K562 (cell line): ENCODE results near the gene UTP14A. TPM values are rescaled to one million over a fixed set of nuclear protein-coding genes. Genes with fewer than 3 reads are reported as not detected.

Source experiments
- ARNT ChIP-seq, 2 experiments: fragments of 450-650 bp; IDR thresholded peaks; 2 replicates each; pipeline ENCODE4 v1.6.1; 2016; ENCODE audit warnings: mild to moderate bottlenecking in 1 of 2
- BCLAF1 ChIP-seq, 2 experiments: fragments of 450-650 bp in 1 of 2; IDR thresholded peaks; 2 replicates each; pipeline ENCODE4 v1.6.1; 2011 to 2017; ENCODE audit warnings: low read depth in 2 of 2, antibody characterized with exemption in 1 of 2, borderline replicate concordance in 1 of 2, low read length in 1 of 2, mild to moderate bottlenecking in 1 of 2, mixed read lengths in 1 of 2; ENCODE audit not compliant: control insufficient read depth in 1 of 2
- BHLHE40 ChIP-seq: IDR thresholded peaks from 2 replicates; pipeline ENCODE4 v1.6.1; 2011; ENCODE audit warnings: low read length, improper control_type of control experiment
- CUX1 ChIP-seq: fragments of 200-800 bp; sonication (Bioruptor generic); IDR thresholded peaks from 2 replicates; pipeline ENCODE4 v1.6.1; 2016; ENCODE audit warnings: missing genetic modification characterization, missing compliant biosample characterization
- DDX20 ChIP-seq: fragments of 450-650 bp; IDR thresholded peaks from 2 replicates; pipeline ENCODE4 v1.6.1; 2016; ENCODE audit warnings: missing genetic modification characterization, low read depth, mild to moderate bottlenecking, missing compliant biosample characterization, moderate library complexity
- EHMT2 ChIP-seq: fragments of 450-650 bp; IDR thresholded peaks from 2 replicates; pipeline ENCODE4 v1.6.1; 2018; ENCODE audit warnings: antibody characterized with exemption
- GABPB1 ChIP-seq: sonication (generic); formaldehyde crosslinking; IDR thresholded peaks from 2 replicates; pipeline ENCODE4 v1.8.0; 2022; ENCODE audit warnings: mild to moderate bottlenecking, missing genetic modification reagents
- HDAC2 ChIP-seq: fragments of 450-650 bp; IDR thresholded peaks from 2 replicates; pipeline ENCODE4 v1.6.1; 2016; ENCODE audit warnings: mild to moderate bottlenecking
- HDAC8 ChIP-seq: fragments of 450-650 bp; IDR thresholded peaks from 2 replicates; pipeline ENCODE4 v1.6.1; 2016; ENCODE audit warnings: mild to moderate bottlenecking, missing genetic modification characterization, moderate library complexity, missing compliant biosample characterization
- MLLT1 ChIP-seq, 2 experiments: fragments of 450-650 bp; IDR thresholded peaks; 2 replicates each; pipeline ENCODE4 v1.6.1; 2016
- RB1 ChIP-seq: fragments of 450-650 bp; IDR thresholded peaks from 2 replicates; pipeline ENCODE4 v1.6.1; 2017; ENCODE audit warnings: low read depth, mild to moderate bottlenecking
- RBFOX2 ChIP-seq: fragments of 200-400 bp; formaldehyde crosslinking; IDR thresholded peaks from 2 replicates; pipeline ENCODE4 v1.6.1; 2017; ENCODE audit warnings: low read depth, mild to moderate bottlenecking, low read length, moderate library complexity
- RFX5 ChIP-seq: IDR thresholded peaks from 2 replicates; pipeline ENCODE4 v1.6.1; 2011; ENCODE audit warnings: low read depth, mild to moderate bottlenecking, improper control_type of control experiment, low read length
- TARDBP ChIP-seq: fragments of 450-650 bp; IDR thresholded peaks from 2 replicates; pipeline ENCODE4 v1.6.1; 2016
- ZC3H4 ChIP-seq: sonication (generic); formaldehyde crosslinking; IDR thresholded peaks from 2 replicates; pipeline ENCODE4 v1.9.0; 2021; ENCODE audit warnings: missing genetic modification reagents, borderline replicate concordance
- ZFX ChIP-seq: sonication (generic); formaldehyde crosslinking; IDR thresholded peaks from 2 replicates; pipeline ENCODE4 v1.8.0; 2022; ENCODE audit warnings: mild to moderate bottlenecking, missing genetic modification reagents, moderate library complexity
- ZNF232 ChIP-seq: sonication (generic); formaldehyde crosslinking; IDR thresholded peaks from 2 replicates; pipeline ENCODE4 v1.8.0; 2022; ENCODE audit warnings: mild to moderate bottlenecking, missing genetic modification reagents
- ZNF384 ChIP-seq: IDR thresholded peaks from 2 replicates; pipeline ENCODE4 v1.6.1; 2012; ENCODE audit warnings: low read depth, low read length, improper control_type of control experiment
- ZSCAN32 ChIP-seq: fragments of 450-650 bp; formaldehyde crosslinking; IDR thresholded peaks from 2 replicates; pipeline ENCODE4 v1.4.0; 2020; ENCODE audit warnings: mild to moderate bottlenecking, moderate library complexity
- polyA plus RNA-seq, 8 experiments: library from polyadenylated mRNA; depleted of rRNA in 4 of 8; stranded (reverse) in 5 of 8; unstranded in 3 of 8; fragments of >200 nt; fragmentation: Nextera tagmentation in 2 of 8; fragmentation: Illumina TruSeq in 1 of 8; extraction: Ambion mirVana in 2 of 8; extraction: Trizol in 1 of 8; gene quantifications; 2 replicates each; pipeline versions ENCODE4 v1.2.1 to v1.2.3, GENCODE V29; 2011 to 2014; ENCODE audit warnings: inconsistent platforms in 1 of 8, missing spikeins in 1 of 8
- total RNA-seq, 7 experiments: library from RNA; depleted of rRNA in 6 of 7; stranded (reverse); fragments of >200 nt in 6 of 7; fragmentation: Illumina TruSeq in 2 of 7; extraction: Trizol in 2 of 7; gene quantifications; 2 replicates each; pipeline versions ENCODE4 v1.2.1 to v1.2.3, GENCODE V29; 2011 to 2021; ENCODE audit warnings: low replicate concordance in 1 of 7

Gene UTP14A
- total and polyA plus RNA-seq, 9 of the 15 experiments (the other 6 are each of a cell fraction or from before 2014, with no cell fraction given): 30.5 to 91.0 (median 64.1) TPM

GRCh38 chrX:129957241-129958082 is 51.5 kb downstream of the UTP14A start (continued):
- no peak for TF ChIP-seq CUX1
- TF ChIP-seq TARDBP: no peak
- TF ChIP-seq ZNF384: no peak
- TF ChIP-seq EHMT2: no peak
- 0 out of 4 replicates have a peak, but pooled peaks of 1 of the 2 experiments have one; percentile 52 for TF ChIP-seq MLLT1 (IDR thresholded peaks at IDR 0.05)
- no peak for TF ChIP-seq ZC3H4 (CRISPR knock-in tag)
- peak; percentile 94 for TF ChIP-seq RBFOX2
- no peak for TF ChIP-seq BCLAF1 (IDR thresholded peaks at IDR 0.05; ENCODE audit: borderline replicate concordance in 1 of 2, control insufficient read depth in 1 of 2, low read depth in 2 of 2, low read length in 1 of 2)
- TF ChIP-seq RFX5: no peak
- TF ChIP-seq BHLHE40: peak; percentile 23; the same call in 1 of the 2 replicates
- TF ChIP-seq GABPB1 (CRISPR knock-in tag): peak; percentile 66; the same call in 1 of the 2 replicates
- TF ChIP-seq ZFX (CRISPR knock-in tag): peak; percentile 96
- peak; percentile 48; the same call in 1 of the 2 replicates for TF ChIP-seq HDAC8 (tag)
- TF ChIP-seq RB1: peak; percentile 46; the same call in 1 of the 2 replicates
- TF ChIP-seq DDX20: no peak
- TF ChIP-seq ZSCAN32: no peak
- TF ChIP-seq HDAC2: peak; percentile 38; the same call in 1 of the 2 replicates
- 0 out of 4 replicates have a peak, but pooled peaks of 1 of the 2 experiments have one; percentile 55 for TF ChIP-seq ARNT (IDR thresholded peaks at IDR 0.05)
- TF ChIP-seq ZNF232 (CRISPR knock-in tag): no peak
